CD1c-positive myeloid dendritic cell (primary cell): ENCODE measurements around the gene MATN4.

ENCODE experiments used
- DNase-seq: peaks from one replicate; pipeline ENCODE4 v3.0.0-alpha.2; 2016; ENCODE audit errors: extremely low spot score

The MATN4 gene

GRCh38 chr20:45289942-45290676 lies 18.0 kb downstream of the MATN4 start:
- DNase-seq: no peak

- DNase-seq: no peak
Observed at GRCh38 chr20:45288860-45289259, 19.2 kb downstream of the MATN4 start.

GRCh38 chr20:45288376-45288775 lies 19.7 kb downstream of the MATN4 start:
- no peak for DNase-seq

GRCh38 chr20:45283551-45284057 lies 24.5 kb downstream of the MATN4 start:
- peak; percentile 15 for DNase-seq

- DNase-seq: no peak
Observed at GRCh38 chr20:45282700-45283550, 25.2 kb downstream of the MATN4 start.

GRCh38 chr20:45279992-45280391 lies 28.1 kb downstream of the MATN4 start:
- DNase-seq: no peak

- no peak for DNase-seq
Observed at GRCh38 chr20:45275338-45275737, 32.8 kb downstream of the MATN4 start.

GRCh38 chr20:45269754-45270270 lies 38.3 kb downstream of the MATN4 start:
- no peak for DNase-seq

GRCh38 chr20:45269056-45269455 lies 39.0 kb downstream of the MATN4 start:
- DNase-seq: no peak

GRCh38 chr20:45268531-45268930 lies 39.6 kb downstream of the MATN4 start:
- no peak for DNase-seq

- no peak for DNase-seq
Observed at GRCh38 chr20:45266977-45267376, 41.1 kb downstream of the MATN4 start.

- DNase-seq: no peak
Observed at GRCh38 chr20:45263556-45264266, 44.4 kb downstream of the MATN4 start.

- DNase-seq: no peak
Observed at GRCh38 chr20:45258664-45259063, 49.4 kb downstream of the MATN4 start.

GRCh38 chr20:45258259-45258658 lies 49.8 kb downstream of the MATN4 start:
- DNase-seq: no peak

- DNase-seq: no peak
Observed at GRCh38 chr20:45257711-45258110, 50.4 kb downstream of the MATN4 start.

GRCh38 chr20:45257161-45257560 lies 50.9 kb downstream of the MATN4 start:
- DNase-seq: no peak

- peak; percentile 69 for DNase-seq
Observed at GRCh38 chr20:45254383-45255262, 53.5 kb downstream of the MATN4 start, which contains the start of gene SLPI. Gene SLPI (minus strand): TSS chr20:45254564. CDS start chr20:45254543, 21 bp downstream.

- DNase-seq: no peak
Observed at GRCh38 chr20:45253261-45253660, 54.8 kb downstream of the MATN4 start.

GRCh38 chr20:45251884-45252560 lies 56.1 kb downstream of the MATN4 start:
- no peak for DNase-seq

- no peak for DNase-seq
Observed at GRCh38 chr20:45248609-45249008, 59.5 kb downstream of the MATN4 start.
